Uterus (tissue), 2 donors: ENCODE data around the gene CEBPB.

Experiments used
- CTCF ChIP-seq, 4 experiments: fragments of 200-600 bp in 2 of 4; fragments of 450-650 bp in 2 of 4; sonication (generic) in 2 of 4; IDR thresholded peaks; one replicate each; pipeline ENCODE4 v1.5.1; 2016 to 2019; ENCODE audit warnings: antibody characterized with exemption in 4 of 4, mild to moderate bottlenecking in 2 of 4, moderate library complexity in 1 of 4
- POLR2A ChIP-seq, 2 donors: fragments of 450-650 bp; IDR thresholded peaks; one replicate each; pipeline ENCODE4 v1.6.1; 2016; ENCODE audit warnings: antibody characterized with exemption in 2 of 2, mild to moderate bottlenecking in 1 of 2, moderate library complexity in 1 of 2

GRCh38 chr20:50215101-50215690, 24.6 kb downstream of the CEBPB start:
- TF ChIP-seq POLR2A (IDR thresholded peaks at IDR 0.05) (no peak), CTCF (IDR thresholded peaks at IDR 0.05) (no peak)
